GM12891 (cell line): Measurements from ENCODE around the gene ZDHHC11.
"Not testable (repeated sequence)": the region's sequence is repeated elsewhere in the genome, so short reads cannot be mapped to it uniquely, and the experiment has no call there.

Experiments
- DNase-seq: peaks from one replicate; pipeline ENCODE4 v3.0.0; 2011; ENCODE audit warnings: low spot score; ENCODE audit not compliant: insufficient read length
- FAIRE-seq: peaks from 2 replicates; lab custom pipeline; 2011; peaks lifted over from hg19 to GRCh38; lab: Jason Lieb, UNC
- PAX5 ChIP-seq: IDR thresholded peaks from 2 replicates; pipeline ENCODE4 v1.6.1; 2011; ENCODE audit warnings: low read length, moderate library complexity, mild to moderate bottlenecking; ENCODE audit not compliant: insufficient read depth, severe bottlenecking
- POLR2A ChIP-seq: IDR thresholded peaks from 2 replicates; pipeline ENCODE4 v1.6.1; 2011; ENCODE audit warnings: low read depth, low read length, control low read depth
- POLR2AphosphoS5 ChIP-seq: IDR thresholded peaks from 2 replicates; pipeline ENCODE4 v1.6.1; 2011; ENCODE audit warnings: low read depth, low read length, control low read depth
- POU2F2 ChIP-seq: IDR thresholded peaks from 2 replicates; pipeline ENCODE4 v1.6.1; 2011; ENCODE audit warnings: low read depth, mild to moderate bottlenecking, control low read depth, low read length, moderate library complexity
- SPI1 ChIP-seq: IDR thresholded peaks from 2 replicates; pipeline ENCODE4 v1.6.1; 2011; ENCODE audit warnings: low read depth, low read length, control low read depth
- TAF1 ChIP-seq: IDR thresholded peaks from 2 replicates; pipeline ENCODE4 v1.6.1; 2011; ENCODE audit warnings: low read depth, low read length, control low read depth

The ZDHHC11 gene

DNA sequence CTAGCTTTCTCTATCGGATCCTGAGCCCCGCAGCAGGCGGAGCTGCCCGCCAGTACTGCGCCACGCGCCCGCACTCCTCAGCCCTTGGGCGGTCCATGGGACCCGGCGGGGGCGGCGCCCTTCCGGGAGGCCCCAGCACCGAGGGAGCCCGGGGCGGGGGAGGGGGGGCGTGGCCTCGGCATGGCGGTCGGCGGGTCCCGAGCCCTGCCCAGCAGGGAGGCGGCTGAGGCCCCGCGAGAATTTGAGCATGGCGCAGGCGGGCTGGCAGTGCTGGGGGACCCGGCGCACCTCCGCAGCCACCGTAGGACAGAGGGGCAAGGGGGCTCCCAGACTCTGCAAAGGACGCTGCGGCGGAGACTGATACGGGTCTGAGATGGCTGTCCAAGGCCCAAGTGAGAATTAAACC lies 73.0 kb downstream of the ZDHHC11 start:
- TF ChIP-seq POLR2AphosphoS5 (no peak), POU2F2 (no peak), TAF1 (no peak), POLR2A (no peak), SPI1 (no peak), PAX5 (no peak)
- FAIRE-seq (no peak), DNase-seq (no peak)

DNA sequence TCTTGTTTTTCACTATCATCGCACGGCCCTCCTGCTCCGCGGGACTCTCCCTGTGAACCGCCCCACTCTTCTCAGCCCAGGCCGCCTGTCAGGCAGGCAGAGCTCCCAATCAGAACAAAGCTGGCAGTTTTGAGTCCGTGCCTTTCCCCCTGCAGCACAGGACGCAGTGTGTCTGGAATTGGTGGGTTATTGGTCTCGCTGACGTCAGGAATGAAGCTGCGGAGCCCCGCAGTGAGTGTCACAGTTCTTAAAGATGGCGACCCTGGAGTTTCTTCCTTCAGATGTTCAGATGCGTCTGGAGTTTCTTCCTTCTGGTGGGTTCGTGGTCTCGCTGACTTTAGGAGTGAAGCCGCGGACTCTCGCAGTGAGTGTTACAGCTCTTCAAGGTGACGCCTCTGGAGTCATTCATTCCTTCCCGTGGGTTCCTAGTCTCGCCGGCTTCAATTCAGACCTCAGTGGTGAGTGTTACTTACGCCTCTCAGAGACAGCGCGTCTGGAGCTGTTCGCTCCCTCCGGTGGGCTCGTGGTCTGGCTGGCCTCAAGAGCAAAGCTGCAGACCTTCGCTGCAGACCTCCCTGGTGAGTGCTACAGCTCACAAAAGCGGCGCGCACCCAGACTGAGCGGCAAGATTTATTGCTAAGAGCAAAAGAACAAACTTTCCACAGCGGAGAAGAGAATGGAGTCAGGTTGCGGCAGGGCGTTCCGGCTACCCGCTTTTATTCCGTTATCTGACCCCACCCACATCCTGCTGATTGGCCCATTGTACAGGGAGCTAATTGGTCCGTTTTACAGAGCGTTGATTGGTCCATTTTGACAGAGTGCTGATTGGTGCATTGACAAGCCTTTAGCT lies 73.7 kb downstream of the ZDHHC11 start:
- TF ChIP-seq POLR2A = no peak
- no peak for TF ChIP-seq TAF1
- TF ChIP-seq POLR2AphosphoS5 = no peak
- TF ChIP-seq PAX5 = no peak
- no peak for TF ChIP-seq POU2F2
- no peak for TF ChIP-seq SPI1
- FAIRE-seq (no peak), DNase-seq (no peak)

DNA sequence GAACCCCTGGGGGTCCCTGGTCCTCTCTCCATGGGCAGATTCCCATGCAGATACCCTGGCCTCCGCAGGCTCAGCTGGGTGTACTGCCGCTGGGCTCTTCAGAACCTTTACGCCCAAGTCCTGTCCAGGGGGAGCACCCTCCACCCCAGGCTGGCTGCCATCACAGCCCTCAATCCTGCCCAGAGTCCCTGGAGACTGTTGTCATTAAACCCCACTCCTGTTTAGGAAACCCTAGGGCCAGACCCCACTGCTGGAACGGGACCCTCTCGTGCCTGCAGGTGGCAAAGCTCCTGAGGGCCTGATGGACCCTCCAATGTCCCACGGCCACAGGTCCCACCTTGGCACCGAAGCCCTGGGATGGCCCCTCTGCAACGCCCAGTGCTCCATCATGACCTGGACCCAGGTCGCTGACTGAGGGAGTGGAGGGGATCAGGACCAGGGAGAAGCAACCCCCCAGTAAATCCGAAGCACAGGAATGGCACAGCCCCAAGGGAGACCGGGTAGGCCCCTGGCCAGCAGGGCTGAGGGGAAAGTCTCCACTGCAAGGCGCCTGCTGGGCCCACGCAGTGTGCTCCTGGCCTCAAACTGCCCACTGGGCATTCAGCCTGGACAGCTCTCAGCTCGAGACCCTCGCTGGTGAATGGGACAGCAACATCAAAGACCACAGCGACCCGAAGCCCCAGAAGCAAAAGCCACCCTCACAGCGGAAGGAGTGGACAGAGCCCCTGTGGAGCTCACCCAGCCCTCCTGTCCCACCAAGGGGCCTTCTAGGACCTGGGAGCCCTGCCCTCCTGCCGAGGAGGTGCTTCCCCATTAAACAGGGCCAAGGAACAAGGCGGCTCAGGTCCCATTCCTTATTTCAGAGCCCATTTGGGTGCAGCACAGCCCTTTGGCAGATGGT lies 74.6 kb downstream of the ZDHHC11 start:
- FAIRE-seq = no peak
- DNase-seq = no peak
- TF ChIP-seq POU2F2 (no peak), TAF1 (no peak), POLR2AphosphoS5 (no peak), SPI1 (no peak), POLR2A (no peak), PAX5 (no peak)

DNA sequence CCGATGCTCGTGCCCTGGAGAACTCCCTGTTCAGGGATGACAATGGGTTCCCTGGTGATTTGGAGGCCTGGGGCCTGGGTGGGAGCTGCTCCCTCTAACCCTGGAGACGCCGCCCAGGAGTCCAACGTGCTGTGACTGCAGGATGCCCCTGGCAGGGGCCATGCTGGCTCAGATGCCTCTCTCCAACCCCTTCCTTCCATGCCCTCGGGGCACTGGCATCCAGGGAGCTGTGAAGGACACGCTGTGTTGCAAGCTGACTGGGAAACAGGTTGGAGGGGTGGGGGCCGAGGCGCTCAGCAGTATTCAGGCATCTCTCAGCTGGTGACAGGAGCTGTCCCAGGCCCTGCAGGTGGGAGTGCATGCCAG lies 75.2 kb downstream of the ZDHHC11 start:
- not testable (repeated sequence) for DNase-seq, FAIRE-seq

DNA sequence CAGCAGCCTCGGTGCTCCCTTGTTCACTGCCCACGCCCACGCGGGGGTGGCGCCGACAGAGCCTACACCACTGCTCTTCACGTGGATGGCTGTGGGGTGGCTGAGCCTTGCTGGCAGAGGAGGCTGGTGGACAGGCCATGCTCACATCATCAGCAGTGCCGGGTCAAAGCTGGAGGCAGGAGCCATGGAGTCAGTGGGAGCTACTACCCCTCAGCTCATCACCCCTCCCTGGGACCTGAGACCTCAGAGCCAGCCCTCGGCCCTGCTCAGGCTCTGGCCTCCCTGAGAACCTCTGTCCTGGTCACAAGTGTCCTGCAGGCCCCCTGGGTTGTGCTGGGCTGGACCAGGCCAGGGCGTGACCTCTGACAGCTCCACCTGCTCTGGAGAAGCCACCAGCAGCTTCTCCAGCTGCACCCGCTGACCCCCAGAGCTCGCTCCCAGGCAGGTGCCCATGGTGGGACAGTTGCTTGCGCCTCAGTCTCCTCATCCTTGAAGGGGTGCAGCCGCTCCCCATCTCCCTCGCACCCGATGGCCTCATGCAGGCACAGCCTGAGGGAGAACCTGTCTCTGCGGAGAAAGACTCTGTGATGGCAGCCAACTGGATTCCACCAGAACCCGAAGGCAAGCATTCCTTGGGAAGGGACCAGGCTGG lies 75.8 kb downstream of the ZDHHC11 start:
- not testable (repeated sequence) for FAIRE-seq, DNase-seq

DNA sequence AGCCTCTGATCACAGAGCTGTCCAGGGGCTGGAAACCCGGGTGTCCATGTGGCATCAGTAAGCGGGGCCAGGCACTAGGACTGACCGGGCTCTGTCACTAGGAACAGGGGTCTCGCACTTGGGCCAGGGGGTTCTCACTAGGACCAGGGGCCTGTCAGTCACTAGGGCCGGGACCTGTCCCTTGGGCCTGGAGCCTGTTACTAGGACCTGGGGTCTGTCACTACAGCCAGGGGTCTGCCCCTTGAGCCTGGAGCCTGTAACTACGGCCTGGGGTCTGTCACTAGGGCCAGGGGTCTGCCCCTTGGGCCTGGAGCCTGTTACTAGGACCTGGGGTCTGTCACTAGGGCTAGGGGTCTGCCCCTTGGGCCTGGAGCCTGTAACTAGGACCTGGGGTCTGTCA lies 76.5 kb downstream of the ZDHHC11 start:
- not testable (repeated sequence) for DNase-seq, FAIRE-seq

DNA sequence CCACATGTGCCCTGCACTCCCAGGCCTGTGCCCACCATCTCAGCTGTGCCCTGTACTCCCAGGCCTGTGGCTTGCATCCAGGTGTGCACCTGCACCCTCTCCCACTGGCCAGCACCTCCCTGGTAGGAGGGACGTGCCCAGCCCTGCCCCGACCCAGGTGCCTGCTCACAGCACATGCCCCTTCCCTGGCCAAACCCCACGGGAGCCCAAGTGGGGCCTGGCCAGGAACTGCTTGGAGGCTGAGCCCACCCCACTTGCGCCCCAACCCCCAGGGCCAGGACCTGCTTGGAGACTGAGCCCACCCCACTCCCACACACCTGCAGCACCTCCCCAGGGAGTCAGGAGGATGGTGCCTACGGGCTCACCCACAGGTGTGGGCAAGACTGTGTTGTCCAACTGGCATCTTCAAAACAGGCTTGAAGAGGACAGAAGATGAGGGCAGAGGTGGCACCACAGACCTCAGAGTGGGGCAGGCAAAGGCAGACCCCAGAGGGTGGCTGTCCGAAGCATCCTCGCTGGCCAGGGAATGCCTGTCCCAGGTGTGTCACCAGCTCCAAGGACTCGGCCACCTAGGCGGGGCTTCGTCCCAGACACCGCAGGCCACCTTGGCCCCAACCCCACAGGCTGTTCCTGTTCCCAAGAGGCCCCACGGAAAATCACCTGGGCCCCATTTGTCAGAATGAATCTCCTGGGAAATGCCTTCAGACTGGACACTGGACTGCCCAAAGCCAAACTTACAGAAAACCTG lies 77.1 kb downstream of the ZDHHC11 start:
- FAIRE-seq (no peak), DNase-seq (no peak)
- TF ChIP-seq POLR2A = no peak
- TF ChIP-seq POLR2AphosphoS5 = no peak
- TF ChIP-seq SPI1 = no peak
- TF ChIP-seq PAX5 = no peak
- no peak for TF ChIP-seq POU2F2
- no peak for TF ChIP-seq TAF1

DNA sequence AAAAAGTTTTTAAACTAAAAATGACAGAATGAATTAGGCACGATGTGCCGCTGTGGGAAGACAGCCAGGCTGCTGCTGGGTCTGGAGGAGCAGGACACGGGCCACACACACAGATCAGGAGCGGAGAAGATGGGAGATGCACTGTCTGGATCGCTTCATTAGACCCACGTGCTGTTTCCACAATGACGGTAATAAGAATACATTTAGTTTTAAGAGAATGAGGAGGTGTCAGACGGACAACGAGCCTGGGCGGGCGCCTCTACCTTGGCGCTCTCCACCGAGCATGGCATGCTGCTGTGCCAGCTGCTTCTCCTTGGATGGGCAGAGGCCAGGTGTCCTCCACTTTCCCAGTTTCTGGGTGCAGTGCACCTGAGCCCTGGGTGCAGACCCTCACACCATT lies 77.9 kb downstream of the ZDHHC11 start:
- not testable (repeated sequence) for FAIRE-seq, DNase-seq

DNA sequence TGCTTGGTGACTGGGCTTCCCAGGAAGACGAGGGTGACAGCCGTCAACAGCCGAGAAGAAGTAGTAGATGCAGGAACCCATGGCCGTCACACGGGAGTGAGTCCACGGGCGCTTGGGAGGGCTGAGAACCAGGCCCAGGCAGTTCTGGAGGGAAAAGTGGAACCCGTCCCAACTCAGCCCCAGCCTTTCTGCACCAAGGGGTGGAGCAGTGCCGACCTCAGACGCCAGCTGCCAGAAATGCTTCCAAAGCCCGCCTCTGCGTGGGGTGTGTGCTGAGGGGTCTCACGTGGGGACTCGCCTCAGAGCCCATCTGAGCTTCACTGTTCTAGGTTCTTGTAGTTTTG lies 78.3 kb downstream of the ZDHHC11 start:
- not testable (repeated sequence) for DNase-seq, FAIRE-seq

DNA sequence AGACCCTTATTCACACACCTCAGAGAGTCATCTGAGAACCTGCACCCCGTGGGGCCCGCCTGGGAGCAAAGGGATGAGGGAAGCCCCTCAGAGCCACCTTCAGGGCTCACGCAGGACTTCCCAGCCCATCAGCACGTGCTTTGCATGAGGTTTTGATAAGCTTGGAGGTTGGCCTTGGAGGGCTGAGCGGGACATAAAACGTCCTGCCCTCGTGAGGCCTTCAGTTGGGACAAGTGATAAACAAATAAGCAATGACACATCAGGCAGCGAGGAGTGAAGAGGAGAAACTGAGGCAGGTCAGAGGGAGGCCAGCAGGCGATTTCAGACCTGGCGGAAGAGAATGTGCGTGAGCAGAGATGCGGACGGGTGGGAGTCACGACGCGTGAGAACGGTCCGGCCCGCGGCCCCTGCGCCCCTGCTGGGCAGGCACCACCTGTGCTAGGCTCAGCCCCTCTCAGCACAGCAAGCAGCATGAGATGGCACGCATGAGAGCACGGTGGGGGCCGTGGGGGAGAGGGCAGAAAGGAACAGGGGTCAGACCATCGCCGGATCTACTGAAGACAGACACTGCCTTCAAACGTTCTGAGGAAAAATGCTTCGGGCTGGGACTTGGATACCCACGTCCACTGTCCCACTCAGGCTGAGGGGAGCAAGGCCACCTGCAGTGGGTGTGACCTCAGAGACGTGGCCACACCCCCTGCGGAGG lies 78.8 kb downstream of the ZDHHC11 start:
- DNase-seq, FAIRE-seq: not testable (repeated sequence)

DNA sequence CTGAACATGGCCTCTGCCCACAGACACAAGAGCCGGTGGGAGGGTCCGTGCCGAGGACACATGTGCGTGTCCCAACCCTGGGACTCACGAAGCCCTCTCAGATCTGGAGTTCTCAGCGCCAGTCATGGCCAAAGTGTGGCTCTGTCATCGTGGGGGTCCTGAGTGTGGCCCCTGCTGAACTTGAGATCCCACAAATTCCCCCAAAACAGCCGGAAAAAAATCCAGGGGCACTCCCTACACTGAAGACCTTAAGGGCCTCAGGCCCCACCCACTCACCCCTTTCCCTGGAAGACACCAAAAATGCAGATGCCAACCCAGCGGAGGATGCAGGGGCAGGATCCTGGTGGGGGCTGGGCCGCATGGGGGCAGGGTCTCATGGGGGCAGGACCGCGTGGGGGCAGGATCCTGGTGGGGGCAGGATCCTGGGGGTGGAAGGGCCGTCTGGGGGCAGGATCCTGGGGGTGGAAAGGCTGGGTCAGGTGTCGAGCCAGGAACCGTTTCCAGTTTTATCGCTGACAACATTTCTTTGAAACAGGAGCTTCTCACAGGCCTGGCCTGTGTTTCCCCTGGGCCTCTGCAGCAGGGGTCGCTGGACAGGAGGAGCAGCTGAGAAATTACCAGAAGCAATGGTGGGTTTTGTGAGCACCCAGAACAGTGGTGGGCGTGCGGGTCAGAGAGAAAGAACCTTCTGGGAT lies 79.6 kb downstream of the ZDHHC11 start:
- FAIRE-seq, DNase-seq: not testable (repeated sequence)

DNA sequence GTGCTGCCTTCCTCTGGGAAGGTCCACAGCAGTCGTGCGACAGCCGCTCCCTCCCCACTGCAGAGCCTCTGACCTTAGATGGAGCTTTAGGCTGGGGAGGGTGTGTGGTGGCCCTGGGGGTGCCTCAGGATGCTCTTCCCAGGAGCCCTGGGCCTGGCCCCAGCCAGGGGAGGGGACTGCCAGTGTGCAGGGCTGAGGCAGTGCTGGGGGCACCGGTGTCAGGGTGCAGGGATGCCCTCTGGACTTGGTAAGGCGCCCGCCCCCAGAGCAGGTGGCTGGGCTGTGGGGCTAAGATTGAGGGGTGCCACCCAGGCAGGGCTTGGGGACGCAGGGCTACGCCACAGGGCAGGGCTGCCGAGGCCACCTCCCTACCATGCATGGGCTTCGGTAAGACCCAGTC lies 80.2 kb downstream of the ZDHHC11 start:
- FAIRE-seq, DNase-seq: not testable (repeated sequence)

DNA sequence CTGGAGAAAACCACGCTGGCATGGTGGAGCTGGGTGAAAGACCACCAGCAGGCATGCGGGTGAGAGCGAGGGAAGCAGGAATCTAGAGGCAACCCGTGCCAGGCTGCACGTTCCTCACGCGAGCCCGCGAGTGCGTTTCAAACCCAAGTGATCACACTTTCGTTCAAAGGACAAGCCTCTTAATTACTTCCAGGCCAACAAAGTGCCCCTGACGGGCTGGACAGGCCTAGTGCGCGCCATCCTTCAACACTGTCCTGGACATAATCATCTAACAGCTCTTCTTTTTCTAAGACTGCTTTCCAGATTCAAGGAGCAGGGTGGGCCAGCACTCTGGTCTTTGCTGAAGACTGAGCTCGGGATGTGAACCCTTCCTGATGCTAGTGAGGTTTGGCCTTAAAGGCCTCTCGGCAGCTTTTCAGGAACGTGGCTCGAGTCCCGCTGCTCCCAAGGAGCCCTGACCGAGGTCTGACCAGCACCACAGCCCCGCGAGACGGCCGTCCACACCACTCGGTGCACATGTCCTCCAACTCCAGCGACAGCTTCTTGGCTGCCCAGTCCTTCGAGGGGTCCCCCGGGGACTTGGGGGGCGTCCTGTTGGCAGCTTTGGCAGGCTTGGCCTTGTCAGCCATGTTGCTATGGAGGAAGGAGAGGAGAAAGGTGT lies 81.2 kb downstream of the ZDHHC11 start:
- not testable (repeated sequence) for FAIRE-seq, DNase-seq
